Aorta (tissue), 5 donors: ENCODE data around the gene PIAS2. TPM values are rescaled to one million over a fixed set of nuclear protein-coding genes. Genes with fewer than 3 reads are reported as not detected.

Experiments used
- ATAC-seq: fragments of 200-7000 bp; cut with Tn5 transposase; one replicate; pipeline ENCODE4 v1.9.1; 2022; ENCODE audit warnings: moderate library complexity; ENCODE audit not compliant: low FRiP score
- DNase-seq, 2 donors: peaks; one replicate each; pipeline ENCODE4 v3.0.0-alpha.2; 2020
- H3K27ac ChIP-seq, 2 donors: one replicate each; pipeline ENCODE4 v1.5.1; 2013; ENCODE audit warnings: low read length in 2 of 2, mild to moderate bottlenecking in 2 of 2, moderate library complexity in 2 of 2, control low read depth in 1 of 2, inconsistent platforms in 1 of 2, low read depth in 1 of 2
- H3K27me3 ChIP-seq, 2 donors: one replicate each; pipeline ENCODE4 v1.6.1; 2013; ENCODE audit warnings: control low read depth in 1 of 2, low read length in 1 of 2, mild to moderate bottlenecking in 1 of 2, moderate library complexity in 1 of 2; ENCODE audit not compliant: insufficient read depth in 2 of 2, control insufficient read depth in 1 of 2
- H3K36me3 ChIP-seq, 2 donors: one replicate each; pipeline ENCODE4 v1.6.1; 2013; ENCODE audit warnings: control low read depth in 1 of 2, low read length in 1 of 2, mild to moderate bottlenecking in 1 of 2; ENCODE audit not compliant: insufficient read depth in 2 of 2, control insufficient read depth in 1 of 2
- H3K4me1 ChIP-seq, 2 donors: one replicate each; pipeline ENCODE4 v1.6.1; 2013; ENCODE audit warnings: low read length in 2 of 2, control low read depth in 1 of 2, mild to moderate bottlenecking in 1 of 2, moderate library complexity in 1 of 2; ENCODE audit not compliant: insufficient read depth in 2 of 2, control insufficient read depth in 1 of 2
- H3K4me3 ChIP-seq, 2 donors: one replicate each; pipeline ENCODE4 v1.5.1; 2013; ENCODE audit warnings: low read length in 2 of 2, control low read depth in 1 of 2, mild to moderate bottlenecking in 1 of 2
- H3K9me3 ChIP-seq: one replicate; pipeline ENCODE4 v1.6.1; 2013; ENCODE audit warnings: mild to moderate bottlenecking, low read length; ENCODE audit not compliant: control insufficient read depth
- WGBS, 2 donors: extraction: QIAGEN DNeasy Blood & Tissue Kit; methylation state at CpG; one replicate each; pipeline ENCODE4 v1.1.7; 2013; 5-methylcytosine and 5-hydroxymethylcytosine counted together
- intact Hi-C, 2 donors: fragments of 100-400 bp; cut with DNase I; formaldehyde crosslinking; loops; one replicate each; pipeline versions ENCODE4 v1.14.2 to v1.15.0; 2022
- polyA plus RNA-seq, 2 donors: library from polyadenylated mRNA; stranded (reverse); fragments of 200-250 nt; gene quantifications; one replicate each; pipeline ENCODE4 v1.2.3, GENCODE V29; 2013
- total RNA-seq, 2 donors: library from RNA; stranded (reverse); fragmentation: NEBNext Ultra II Directional; extraction: Animal tissue kit (Norgen Biotek cat#: 25700); gene quantifications; one replicate each; pipeline ENCODE4 v1.2.1, GENCODE V29; 2021
- donor health status: healthy with polysubstance abuse.
- donor health status: Bipolar disorder and iron deficiency.
- donor health status: DM: no; HTN: no; CAD: no.
- donor health status: DM: no; HTN: no; CAD: no.
- donor health status: DM: yes; HTN: yes; CAD: no.

Gene PIAS2
- total and polyA plus RNA-seq, 4 donors = 5.0 to 45.5 (median 24.9) TPM

- ATAC-seq = no peak
- H3K36me3 ChIP-seq = no peaks in the 10 kb centered on the region
Measured at GRCh38 chr18:46915800-46916550, 1.3 kb downstream of the PIAS2 start.

GRCh38 chr18:46910856-46911255, 6.5 kb downstream of the PIAS2 start:
- 68 to 76% methylated on average over 3 of the region's 3 CpGs for WGBS, 2 donors
- intact Hi-C loops = no loop called here
- Histone ChIP-seq H3K9me3 (no peaks in the 10 kb centered on the region), H3K27ac (no peak overlapping the region), H3K4me1 (no peaks in the 10 kb centered on the region), H3K27me3 (no peaks in the 10 kb centered on the region), H3K36me3 (no peaks in the 10 kb centered on the region), H3K4me3 (no peak overlapping the region)
- ATAC-seq (no peak), DNase-seq (no peak)

More at GRCh38 chr18:46915800-46916550, 1.3 kb downstream of the PIAS2 start:
- WGBS, 2 donors = 31 to 35% methylated on average over 12 of the region's 12 CpGs
- Histone ChIP-seq H3K4me3 (peak overlapping the region; percentile 71 to 84), H3K4me1 (no peaks in the 10 kb centered on the region), H3K9me3 (no peaks in the 10 kb centered on the region), H3K27me3 (no peaks in the 10 kb centered on the region), H3K27ac (no peak overlapping the region)
- no peak for DNase-seq
- intact Hi-C loops = no loop called here

GRCh38 chr18:46909497-46909896, 7.8 kb downstream of the PIAS2 start:
- intact Hi-C loops = no loop called here
- WGBS, 2 donors = 92 to 97% methylated on average over 3 of the region's 3 CpGs
- no peak for ATAC-seq

GRCh38 chr18:46903406-46903805, 13.9 kb downstream of the PIAS2 start:
- Histone ChIP-seq H3K4me1 (no peaks in the 10 kb centered on the region), H3K9me3 (no peaks in the 10 kb centered on the region), H3K36me3 (no peaks in the 10 kb centered on the region), H3K27me3 (no peaks in the 10 kb centered on the region), H3K4me3 (no peak overlapping the region), H3K27ac (no peak overlapping the region)
- WGBS, 2 donors = 98% methylated on average over 3 of the region's 3 CpGs
- ATAC-seq (no peak), DNase-seq (no peak)
- intact Hi-C loops = no loop called here

More at GRCh38 chr18:46909497-46909896, 7.8 kb downstream of the PIAS2 start:
- Histone ChIP-seq H3K27me3 (no peaks in the 10 kb centered on the region), H3K27ac (no peak overlapping the region), H3K9me3 (no peaks in the 10 kb centered on the region), H3K4me3 (no peak overlapping the region), H3K36me3 (no peaks in the 10 kb centered on the region), H3K4me1 (no peaks in the 10 kb centered on the region)
- DNase-seq = no peak

- 48 to 63% methylated on average over 2 of the region's 2 CpGs for WGBS, 2 donors
- intact Hi-C loops = no loop called here
- Histone ChIP-seq H3K4me1 (no peaks in the 10 kb centered on the region), H3K9me3 (no peaks in the 10 kb centered on the region), H3K36me3 (no peaks in the 10 kb centered on the region), H3K4me3 (no peak overlapping the region), H3K27ac (no peak overlapping the region), H3K27me3 (no peaks in the 10 kb centered on the region)
- ATAC-seq = no peak
- no peak for DNase-seq
Measured at GRCh38 chr18:46899274-46899948, 17.9 kb downstream of the PIAS2 start.

GRCh38 chr18:46894124-46894523, 23.2 kb downstream of the PIAS2 start:
- Histone ChIP-seq H3K36me3 (peaks cover 3 to 4% of the 10 kb centered on the region in 2 donors), H3K4me3 (no peak overlapping the region), H3K27me3 (no peaks in the 10 kb centered on the region), H3K9me3 (peaks cover 2% of the 10 kb centered on the region), H3K4me1 (no peaks in the 10 kb centered on the region), H3K27ac (no peak overlapping the region)
- intact Hi-C loops = no loop called here
- ATAC-seq (no peak), DNase-seq (no peak)
- 98% methylated on average over 2 of the region's 2 CpGs for WGBS, 2 donors

- 96 to 97% methylated on average over 1 of the region's 1 CpG for WGBS, 2 donors
- H3K4me1 ChIP-seq = no peaks in the 10 kb centered on the region
- H3K36me3 ChIP-seq = peaks cover 3 to 8% of the 10 kb centered on the region in 2 donors
- DNase-seq (no peak), ATAC-seq (no peak)
- H3K27ac ChIP-seq = no peak overlapping the region
- H3K4me3 ChIP-seq = no peak overlapping the region
- H3K9me3 ChIP-seq = peaks cover 5% of the 10 kb centered on the region
- H3K27me3 ChIP-seq = no peaks in the 10 kb centered on the region
- intact Hi-C loops = no loop called here
Measured at GRCh38 chr18:46893360-46893759, 23.9 kb downstream of the PIAS2 start.

- WGBS, 2 donors = 95% methylated on average over 1 of the region's 1 CpG
- DNase-seq = no peak
- H3K4me1 ChIP-seq = no peaks in the 10 kb centered on the region
- H3K9me3 ChIP-seq = peaks cover 5% of the 10 kb centered on the region
- ATAC-seq = no peak
- peaks cover 3 to 8% of the 10 kb centered on the region in 2 donors for H3K36me3 ChIP-seq
- H3K4me3 ChIP-seq = no peak overlapping the region
- no peaks in the 10 kb centered on the region for H3K27me3 ChIP-seq
- intact Hi-C loops = no loop called here
- H3K27ac ChIP-seq = no peak overlapping the region
Measured at GRCh38 chr18:46892842-46893241, 24.5 kb downstream of the PIAS2 start.

- no peak for DNase-seq
Measured at GRCh38 chr18:46891742-46892214, 25.5 kb downstream of the PIAS2 start.

More at GRCh38 chr18:46891742-46892214, 25.5 kb downstream of the PIAS2 start:
- peaks cover 3 to 8% of the 10 kb centered on the region in 2 donors for H3K36me3 ChIP-seq
- 80 to 88% methylated on average over 3 of the region's 3 CpGs for WGBS, 2 donors
- intact Hi-C loops = no loop called here
- peaks cover 5% of the 10 kb centered on the region for H3K9me3 ChIP-seq
- ATAC-seq = no peak
- no peaks in the 10 kb centered on the region for H3K27me3 ChIP-seq
- no peak overlapping the region for H3K27ac ChIP-seq
- no peak overlapping the region for H3K4me3 ChIP-seq
- H3K4me1 ChIP-seq = no peaks in the 10 kb centered on the region
